ENCODE measurements around the gene EDEM2.
"Not testable (repeated sequence)": the region's sequence is repeated elsewhere in the genome, so short reads cannot be mapped to it uniquely, and the experiment has no call there.

EDEM2 gene

DNA sequence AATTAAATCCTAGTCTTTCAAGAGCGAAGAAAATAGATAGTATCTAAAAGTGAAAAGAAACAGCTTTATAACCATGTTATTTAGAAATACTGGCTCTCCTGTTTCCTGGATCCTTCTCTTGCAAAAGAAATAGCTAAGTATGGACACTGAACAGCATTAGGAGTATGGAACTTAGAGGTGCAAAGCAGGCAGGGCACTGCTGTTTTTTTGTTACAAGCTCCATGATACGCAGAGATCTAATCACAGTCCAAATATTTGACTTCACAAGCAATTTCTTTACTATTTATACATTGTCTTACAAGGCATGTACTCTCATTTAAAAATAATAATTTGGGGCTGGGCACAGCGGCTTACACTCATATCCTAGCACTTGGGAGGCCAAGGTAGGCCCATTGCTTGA, 62.1 kb downstream of the EDEM2 start:
- H3K36me3 ChIP-seq (ENCODE audit: control insufficient read depth, insufficient read depth, low read length) = peaks cover 4% of the 10 kb centered on the region; the same call in 1 of the 2 replicates
- TF ChIP-seq, protein P1, sequence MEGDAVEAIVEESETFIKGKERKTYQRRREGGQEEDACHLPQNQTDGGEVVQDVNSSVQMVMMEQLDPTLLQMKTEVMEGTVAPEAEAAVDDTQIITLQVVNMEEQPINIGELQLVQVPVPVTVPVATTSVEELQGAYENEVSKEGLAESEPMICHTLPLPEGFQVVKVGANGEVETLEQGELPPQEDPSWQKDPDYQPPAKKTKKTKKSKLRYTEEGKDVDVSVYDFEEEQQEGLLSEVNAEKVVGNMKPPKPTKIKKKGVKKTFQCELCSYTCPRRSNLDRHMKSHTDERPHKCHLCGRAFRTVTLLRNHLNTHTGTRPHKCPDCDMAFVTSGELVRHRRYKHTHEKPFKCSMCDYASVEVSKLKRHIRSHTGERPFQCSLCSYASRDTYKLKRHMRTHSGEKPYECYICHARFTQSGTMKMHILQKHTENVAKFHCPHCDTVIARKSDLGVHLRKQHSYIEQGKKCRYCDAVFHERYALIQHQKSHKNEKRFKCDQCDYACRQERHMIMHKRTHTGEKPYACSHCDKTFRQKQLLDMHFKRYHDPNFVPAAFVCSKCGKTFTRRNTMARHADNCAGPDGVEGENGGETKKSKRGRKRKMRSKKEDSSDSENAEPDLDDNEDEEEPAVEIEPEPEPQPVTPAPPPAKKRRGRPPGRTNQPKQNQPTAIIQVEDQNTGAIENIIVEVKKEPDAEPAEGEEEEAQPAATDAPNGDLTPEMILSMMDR (IDR thresholded peaks at IDR 0.05; ENCODE audit: insufficient read depth, low read length, poor library complexity, severe bottlenecking) = no peak
- no peaks in the 10 kb centered on the region for H3K27me3 ChIP-seq (replicated peaks; ENCODE audit: control insufficient read depth, insufficient read depth, low read length)
- H3K4me3 ChIP-seq (replicated peaks; ENCODE audit: low read depth, low read length) = no peak overlapping the region
- DNase-seq (ENCODE audit: extremely low read depth, insufficient read length) = no peak

DNA sequence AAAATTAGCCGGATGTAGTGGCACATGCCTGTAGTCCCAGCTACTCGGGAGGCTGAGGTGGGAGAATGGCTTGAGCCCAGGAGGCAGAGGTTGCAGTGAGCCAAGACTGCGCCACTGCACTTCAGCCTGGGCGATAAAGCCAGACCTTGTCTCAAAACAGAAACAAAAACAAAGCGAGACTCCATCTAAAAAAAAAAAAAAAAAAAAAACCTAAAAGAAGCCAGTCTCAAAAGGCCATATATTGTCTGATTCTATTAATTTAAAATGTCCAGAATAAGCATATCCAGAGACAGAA, 66.8 kb downstream of the EDEM2 start:
- not testable (repeated sequence) for H3K4me3 ChIP-seq (replicated peaks; ENCODE audit: low read depth, low read length); DNase-seq (ENCODE audit: extremely low read depth, insufficient read length); H3K36me3 ChIP-seq (ENCODE audit: control insufficient read depth, insufficient read depth, low read length); H3K27me3 ChIP-seq (replicated peaks; ENCODE audit: control insufficient read depth, insufficient read depth, low read length)

DNA sequence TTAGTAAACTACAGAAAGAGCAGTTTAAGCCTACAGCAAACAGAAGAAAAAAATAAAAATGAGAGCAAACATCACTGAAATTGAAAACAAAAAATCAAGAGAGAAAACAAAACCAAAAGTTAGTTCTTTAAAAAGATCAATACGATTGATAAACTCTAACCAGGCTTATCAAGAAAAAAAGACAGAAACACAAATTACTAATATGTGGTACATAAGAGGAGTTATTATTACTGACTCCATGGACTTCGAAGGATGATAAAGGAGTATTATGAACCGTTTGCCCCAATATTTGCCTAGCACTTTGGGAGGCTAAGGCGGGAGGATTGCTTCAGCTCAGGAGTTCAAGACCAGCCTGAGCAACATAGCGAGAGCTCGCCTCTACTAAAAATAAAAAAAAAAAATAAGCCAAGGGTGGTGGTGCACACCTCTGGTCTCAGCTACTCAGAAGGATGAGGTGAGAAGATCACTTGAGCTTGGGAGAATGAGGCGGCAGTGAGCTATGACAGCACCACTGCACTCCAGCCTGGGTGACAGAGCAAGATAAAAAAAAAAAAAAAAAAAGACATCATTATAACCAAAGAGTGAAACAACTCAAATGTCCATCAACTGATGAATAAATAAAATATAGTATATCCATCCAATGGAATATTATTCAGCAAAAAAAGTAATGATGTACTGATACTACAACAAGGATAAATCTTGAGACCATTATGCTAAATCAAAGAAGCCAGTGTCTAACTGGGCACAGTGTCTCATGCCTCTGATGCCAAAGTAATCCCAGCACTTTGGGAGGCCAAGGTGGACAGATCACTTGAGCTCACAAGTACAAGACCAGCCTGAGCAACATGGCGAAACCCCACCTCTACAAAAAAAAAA, 67.4 kb downstream of the EDEM2 start:
- no peak for DNase-seq (ENCODE audit: extremely low read depth, insufficient read length)
- H3K27me3 ChIP-seq (replicated peaks; ENCODE audit: control insufficient read depth, insufficient read depth, low read length) = no peaks in the 10 kb centered on the region
- TF ChIP-seq, protein P1 (IDR thresholded peaks at IDR 0.05; ENCODE audit: insufficient read depth, low read length, poor library complexity, severe bottlenecking) = no peak
- no peak overlapping the region for H3K4me3 ChIP-seq (replicated peaks; ENCODE audit: low read depth, low read length)
- H3K36me3 ChIP-seq (ENCODE audit: control insufficient read depth, insufficient read depth, low read length) = peaks cover 5% of the 10 kb centered on the region

DNA sequence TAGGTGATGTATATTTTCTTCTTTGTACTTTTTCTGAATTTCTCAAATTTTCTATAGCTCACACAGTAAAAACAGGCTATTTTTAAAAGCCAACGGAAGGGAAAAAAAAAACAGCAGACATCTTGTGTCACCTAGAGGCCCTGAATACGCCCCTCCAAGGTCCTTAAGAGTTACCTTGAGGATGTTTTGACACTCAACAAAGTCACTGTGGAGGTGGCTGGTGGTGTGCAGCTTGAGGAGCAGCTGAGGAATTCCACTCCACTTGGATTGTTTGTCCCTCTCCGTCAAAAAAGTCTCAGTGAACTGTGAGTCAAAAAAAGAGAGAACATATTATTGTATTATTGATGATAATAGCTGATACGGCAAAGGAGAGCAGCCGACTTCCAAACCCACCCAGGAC, 69.3 kb downstream of the EDEM2 start:
- no peaks in the 10 kb centered on the region for H3K27me3 ChIP-seq (replicated peaks; ENCODE audit: control insufficient read depth, insufficient read depth, low read length)
- no peak overlapping the region for H3K4me3 ChIP-seq (replicated peaks; ENCODE audit: low read depth, low read length)
- peaks cover 5% of the 10 kb centered on the region for H3K36me3 ChIP-seq (ENCODE audit: control insufficient read depth, insufficient read depth, low read length)
- TF ChIP-seq, protein P1 (IDR thresholded peaks at IDR 0.05; ENCODE audit: insufficient read depth, low read length, poor library complexity, severe bottlenecking) = no peak
- no peak for DNase-seq (ENCODE audit: extremely low read depth, insufficient read length)

DNA sequence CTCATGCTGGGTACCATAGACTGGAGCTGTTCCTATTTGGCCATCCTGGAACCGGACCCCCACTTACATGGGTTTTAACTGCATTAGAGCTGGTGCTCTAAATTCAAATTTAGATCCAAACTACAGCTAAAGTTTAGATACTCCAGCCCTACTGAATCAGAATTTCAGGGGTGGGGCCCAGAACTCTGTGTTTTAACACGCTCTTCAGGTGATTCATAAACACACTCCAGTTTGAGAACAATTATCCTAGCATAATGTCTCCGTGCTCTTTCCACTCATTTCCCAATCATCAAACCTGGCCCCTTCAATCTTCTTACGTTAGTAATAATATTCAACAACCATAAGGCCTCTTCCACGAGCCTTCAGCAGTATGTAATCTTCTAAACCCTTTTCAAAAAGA, 69.8 kb downstream of the EDEM2 start:
- TF ChIP-seq, protein P1 (IDR thresholded peaks at IDR 0.05; ENCODE audit: insufficient read depth, low read length, poor library complexity, severe bottlenecking) = no peak
- H3K4me3 ChIP-seq (replicated peaks; ENCODE audit: low read depth, low read length) = no peak overlapping the region
- no peaks in the 10 kb centered on the region for H3K27me3 ChIP-seq (replicated peaks; ENCODE audit: control insufficient read depth, insufficient read depth, low read length)
- peaks cover 5% of the 10 kb centered on the region for H3K36me3 ChIP-seq (ENCODE audit: control insufficient read depth, insufficient read depth, low read length)
- no peak for DNase-seq (ENCODE audit: extremely low read depth, insufficient read length)

DNA sequence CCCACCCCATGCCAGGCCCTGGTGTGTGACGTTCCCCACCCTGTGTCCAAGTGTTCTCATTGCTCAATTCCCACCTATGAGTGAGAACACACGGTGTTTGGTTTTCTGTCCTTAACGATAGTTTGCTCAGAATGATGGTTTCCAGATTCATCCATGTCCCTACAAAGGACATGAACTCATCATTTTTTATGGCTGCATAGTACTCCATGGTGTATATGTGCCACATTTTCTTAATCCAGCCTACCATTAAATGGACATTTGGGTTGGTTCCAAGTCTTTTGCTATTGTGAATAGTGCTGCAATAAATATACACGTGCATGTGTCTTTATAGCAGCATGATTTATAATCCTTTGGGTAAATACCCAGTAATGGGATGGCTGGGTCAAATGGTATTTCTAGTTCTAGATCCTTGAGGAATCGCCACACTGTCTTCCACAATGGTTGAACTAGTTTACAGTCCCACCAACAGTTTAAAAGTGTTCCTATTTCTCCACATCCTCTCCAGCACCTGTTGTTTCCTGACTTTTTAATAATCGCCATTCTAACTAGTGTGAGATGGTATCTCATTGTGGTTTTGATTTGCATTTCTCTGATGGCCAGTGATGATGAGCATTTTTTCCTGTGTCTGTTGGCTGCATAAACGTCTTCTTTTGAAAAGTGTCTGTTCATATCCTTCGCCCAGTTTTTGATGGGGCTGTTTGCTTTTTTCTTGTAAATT, 75.5 kb downstream of the EDEM2 start:
- not testable (repeated sequence) for H3K27me3 ChIP-seq (replicated peaks; ENCODE audit: control insufficient read depth, insufficient read depth, low read length); H3K36me3 ChIP-seq (ENCODE audit: control insufficient read depth, insufficient read depth, low read length); DNase-seq (ENCODE audit: extremely low read depth, insufficient read length); H3K4me3 ChIP-seq (replicated peaks; ENCODE audit: low read depth, low read length)

Measured in GM06990 (cell line).